Hepatocyte (in vitro differentiated cells): ENCODE results near the gene TSPAN9.

Experiments
- EZH2 ChIP-seq: fragments of 200-600 bp; sonication (generic); IDR thresholded peaks from 2 replicates; pipeline ENCODE4 v1.6.1; 2016; ENCODE audit warnings: antibody characterized with exemption, mild to moderate bottlenecking, borderline replicate concordance
- EZH2phosphoT487 ChIP-seq: fragments of 200-600 bp; sonication (generic); IDR thresholded peaks from one replicate; pipeline ENCODE4 v1.6.1; 2018; ENCODE audit warnings: antibody characterized with exemption, mild to moderate bottlenecking, low read depth, moderate library complexity; ENCODE audit not compliant: unreplicated experiment, severe bottlenecking
- TF ChIP-seq, protein P1 (sequence below): fragments of 200-600 bp; sonication (generic); IDR thresholded peaks from 2 replicates; pipeline ENCODE4 v1.5.1; 2016; ENCODE audit warnings: antibody characterized with exemption, mild to moderate bottlenecking; ENCODE audit not compliant: poor library complexity

DNA sequence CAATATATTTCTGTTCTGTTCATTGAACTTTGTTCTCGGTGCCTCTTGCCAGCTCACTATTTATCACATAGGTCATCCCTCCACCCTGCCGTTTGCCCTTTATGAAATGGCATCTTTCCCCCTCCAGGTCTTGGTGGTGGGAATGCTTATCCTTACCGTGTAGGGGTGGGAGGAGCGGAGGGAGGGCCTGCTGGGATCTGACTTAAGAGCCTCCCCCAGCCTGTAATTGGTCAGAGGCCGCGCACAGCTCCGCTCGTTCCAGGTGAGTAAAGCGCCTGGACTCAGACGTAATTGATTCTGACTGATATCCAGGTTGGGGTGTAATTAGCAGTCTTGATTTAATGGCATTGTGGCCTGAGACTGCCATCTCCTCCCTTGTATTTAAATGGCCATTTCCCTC lies 185.3 kb downstream of the TSPAN9 start:
- TF ChIP-seq, protein P1, sequence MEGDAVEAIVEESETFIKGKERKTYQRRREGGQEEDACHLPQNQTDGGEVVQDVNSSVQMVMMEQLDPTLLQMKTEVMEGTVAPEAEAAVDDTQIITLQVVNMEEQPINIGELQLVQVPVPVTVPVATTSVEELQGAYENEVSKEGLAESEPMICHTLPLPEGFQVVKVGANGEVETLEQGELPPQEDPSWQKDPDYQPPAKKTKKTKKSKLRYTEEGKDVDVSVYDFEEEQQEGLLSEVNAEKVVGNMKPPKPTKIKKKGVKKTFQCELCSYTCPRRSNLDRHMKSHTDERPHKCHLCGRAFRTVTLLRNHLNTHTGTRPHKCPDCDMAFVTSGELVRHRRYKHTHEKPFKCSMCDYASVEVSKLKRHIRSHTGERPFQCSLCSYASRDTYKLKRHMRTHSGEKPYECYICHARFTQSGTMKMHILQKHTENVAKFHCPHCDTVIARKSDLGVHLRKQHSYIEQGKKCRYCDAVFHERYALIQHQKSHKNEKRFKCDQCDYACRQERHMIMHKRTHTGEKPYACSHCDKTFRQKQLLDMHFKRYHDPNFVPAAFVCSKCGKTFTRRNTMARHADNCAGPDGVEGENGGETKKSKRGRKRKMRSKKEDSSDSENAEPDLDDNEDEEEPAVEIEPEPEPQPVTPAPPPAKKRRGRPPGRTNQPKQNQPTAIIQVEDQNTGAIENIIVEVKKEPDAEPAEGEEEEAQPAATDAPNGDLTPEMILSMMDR = no peak
- no peak for TF ChIP-seq EZH2
- no peak for TF ChIP-seq EZH2phosphoT487
